HG02973 (cell line): Measurements from ENCODE around the gene BICD1.
A peak's percentile ranks its signal among the peaks of the same experiment; 100 is the strongest.

Source experiments
- ATAC-seq: cut with Tn5 transposase; IDR thresholded peaks from one replicate; pipeline ENCODE4 v1.9.1; 2021; ENCODE audit warnings: moderate library complexity; ENCODE audit not compliant: unreplicated experiment

Gene BICD1

DNA sequence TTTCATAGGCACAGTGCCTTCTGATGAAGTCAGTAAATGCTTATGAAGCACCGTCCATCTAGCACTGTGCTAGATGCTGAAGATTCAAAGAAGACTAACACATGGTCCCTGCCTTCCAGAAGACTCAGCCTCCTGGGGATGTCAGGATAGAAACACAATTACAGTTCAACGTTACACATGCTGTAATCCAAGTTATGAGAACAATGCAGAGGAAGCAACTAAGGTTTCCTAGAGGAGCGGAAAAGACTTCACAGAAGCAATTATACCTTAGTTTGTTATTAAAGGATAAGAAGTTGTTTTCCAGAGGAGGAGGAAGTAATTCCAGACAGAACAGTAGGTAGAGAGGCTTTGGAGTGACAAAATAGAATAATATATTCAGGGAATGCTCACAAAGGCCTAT is 225.8 kb downstream of the BICD1 start:
- no peak for ATAC-seq

DNA sequence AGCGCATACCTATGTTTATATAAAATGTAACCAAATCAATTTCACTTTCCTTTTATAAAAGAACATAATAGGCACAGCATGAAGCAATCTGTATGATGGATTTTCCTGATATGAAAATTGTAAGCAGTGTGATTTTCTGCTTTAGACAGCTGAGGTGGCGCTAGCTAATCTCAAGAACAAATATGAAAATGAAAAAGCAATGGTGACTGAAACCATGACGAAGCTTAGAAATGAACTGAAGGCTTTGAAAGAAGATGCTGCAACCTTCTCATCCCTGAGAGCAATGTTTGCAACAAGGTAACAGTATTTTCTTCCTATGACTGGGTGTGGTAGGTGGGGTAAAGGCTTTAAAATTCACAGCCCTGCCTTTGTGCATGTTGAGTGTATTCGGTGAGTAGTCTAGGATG is 227.7 kb downstream of the BICD1 start:
- no peak for ATAC-seq

DNA sequence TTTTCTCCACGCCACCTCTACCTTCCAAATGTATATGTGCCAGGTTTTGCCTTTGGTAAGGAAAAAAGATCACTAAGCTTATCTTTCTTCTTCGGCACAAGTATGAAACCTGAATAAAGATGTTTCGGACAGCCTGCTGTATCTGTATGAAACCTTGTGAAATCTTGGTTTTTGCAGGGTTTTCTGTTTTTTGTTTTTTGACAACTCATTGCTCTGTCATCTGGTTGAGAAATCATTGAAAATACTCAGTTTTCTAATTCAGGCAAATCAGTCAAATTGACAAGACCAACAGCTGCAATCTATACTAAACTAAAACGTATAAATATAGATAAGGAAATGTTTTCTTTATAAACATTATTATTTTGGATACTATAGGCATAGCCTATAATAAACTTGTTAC is 229.6 kb downstream of the BICD1 start:
- ATAC-seq = no peak

GRCh38 chr12:32343496-32343895 is 236.8 kb downstream of the BICD1 start:
- ATAC-seq = no peak

DNA sequence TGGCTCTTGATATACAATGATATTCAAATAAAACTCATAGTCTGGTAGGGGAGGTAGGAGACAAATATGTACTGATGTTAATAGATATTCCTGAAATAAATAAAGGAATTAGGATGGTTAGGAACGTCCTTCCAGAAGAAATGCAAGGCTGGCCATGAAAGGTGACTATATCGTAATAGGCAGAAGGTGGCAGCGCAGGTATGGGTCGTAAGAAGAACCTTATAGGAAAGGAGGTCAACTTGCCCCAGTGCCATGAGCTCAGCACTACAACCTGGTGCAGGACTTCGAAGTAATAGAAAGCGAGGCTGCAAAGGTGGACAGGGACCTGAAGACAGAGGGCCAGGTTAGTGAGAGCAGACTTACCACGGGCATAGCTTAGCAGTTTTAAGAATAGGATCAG is 237.4 kb downstream of the BICD1 start:
- no peak for ATAC-seq

DNA sequence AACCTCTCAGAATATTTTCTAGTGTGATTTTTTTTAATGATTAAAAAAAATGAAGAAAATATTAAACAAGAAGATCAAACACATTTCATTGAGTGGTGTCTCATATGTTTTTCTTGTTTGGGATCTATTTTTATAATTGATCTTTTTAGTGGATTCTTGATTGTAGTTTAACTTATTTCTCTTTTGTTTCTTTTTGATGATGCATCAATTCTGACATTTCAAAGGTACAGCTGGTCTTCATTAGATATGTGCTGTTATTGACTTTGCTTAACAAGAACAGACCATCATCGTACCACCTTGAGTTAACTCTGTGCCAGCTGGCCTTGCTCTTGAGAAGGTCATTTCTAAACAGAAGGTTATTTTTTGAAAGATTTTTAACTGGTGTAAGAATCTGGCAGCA is 246.9 kb downstream of the BICD1 start:
- no peak for ATAC-seq

GRCh38 chr12:32357601-32358249 is 251.1 kb downstream of the BICD1 start:
- ATAC-seq = no peak

- no peak for ATAC-seq
Observed at GRCh38 chr12:32360956-32361355, 254.3 kb downstream of the BICD1 start.

- no peak for ATAC-seq
Observed at GRCh38 chr12:32362892-32363291, 256.2 kb downstream of the BICD1 start.

DNA sequence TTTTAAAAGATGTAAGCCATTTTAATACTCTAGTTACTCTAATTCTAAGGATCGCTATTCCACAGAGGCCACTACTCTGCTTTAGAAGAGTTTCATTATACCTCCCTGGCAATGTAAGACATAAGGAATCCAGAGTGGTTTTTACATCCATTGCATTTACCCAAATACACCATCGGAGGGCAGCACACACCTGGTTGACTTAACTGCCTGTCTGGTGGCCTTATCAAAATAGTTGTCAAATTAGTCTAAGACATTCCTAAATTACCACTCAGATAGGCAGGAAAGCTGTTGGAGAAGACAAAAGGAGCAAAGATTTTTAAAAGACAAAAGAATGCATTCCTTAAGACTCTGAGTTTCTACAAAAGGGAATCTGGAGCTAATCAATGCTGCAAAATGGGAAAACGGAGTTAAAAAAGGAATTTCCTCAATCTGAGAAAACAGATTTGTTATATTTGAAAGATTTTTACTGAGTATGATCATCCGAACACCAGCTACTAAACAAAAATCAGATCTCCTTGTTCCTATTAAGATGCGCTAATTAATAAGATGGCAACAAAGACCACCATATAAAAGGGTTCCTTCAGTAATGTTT is 258.9 kb downstream of the BICD1 start:
- peak; percentile 56 for ATAC-seq

- no peak for ATAC-seq
Observed at GRCh38 chr12:32366714-32367113, 260.1 kb downstream of the BICD1 start.

GRCh38 chr12:32367381-32367780 is 260.7 kb downstream of the BICD1 start:
- no peak for ATAC-seq

- no peak for ATAC-seq
Observed at GRCh38 chr12:32369202-32369601, 262.6 kb downstream of the BICD1 start.

- ATAC-seq = no peak
Observed at GRCh38 chr12:32377344-32378055, 270.9 kb downstream of the BICD1 start.

- ATAC-seq = no peak
Observed at GRCh38 chr12:32379213-32379612, 272.6 kb downstream of the BICD1 start.

- no peak for ATAC-seq
Observed at GRCh38 chr12:32379667-32380066, 273.0 kb downstream of the BICD1 start.

DNA sequence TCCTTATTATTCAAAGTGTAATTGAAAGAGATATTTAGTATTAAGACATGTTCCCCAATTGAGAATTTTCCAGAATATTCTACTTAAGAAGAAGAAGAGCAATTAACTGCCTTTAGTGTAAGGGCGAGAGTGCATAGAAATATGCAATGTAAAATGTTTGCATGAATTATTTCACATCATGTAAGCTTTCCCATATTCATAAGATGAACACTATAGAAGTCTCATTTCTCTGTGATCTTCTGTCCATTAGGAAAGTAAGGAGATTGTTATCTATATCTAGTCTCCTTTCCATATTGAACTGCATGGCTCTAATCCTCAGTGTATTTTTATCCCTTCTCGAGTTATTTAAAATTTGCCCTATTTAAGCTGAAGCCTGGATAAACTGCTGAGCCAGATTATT is 275.6 kb downstream of the BICD1 start:
- no peak for ATAC-seq

DNA sequence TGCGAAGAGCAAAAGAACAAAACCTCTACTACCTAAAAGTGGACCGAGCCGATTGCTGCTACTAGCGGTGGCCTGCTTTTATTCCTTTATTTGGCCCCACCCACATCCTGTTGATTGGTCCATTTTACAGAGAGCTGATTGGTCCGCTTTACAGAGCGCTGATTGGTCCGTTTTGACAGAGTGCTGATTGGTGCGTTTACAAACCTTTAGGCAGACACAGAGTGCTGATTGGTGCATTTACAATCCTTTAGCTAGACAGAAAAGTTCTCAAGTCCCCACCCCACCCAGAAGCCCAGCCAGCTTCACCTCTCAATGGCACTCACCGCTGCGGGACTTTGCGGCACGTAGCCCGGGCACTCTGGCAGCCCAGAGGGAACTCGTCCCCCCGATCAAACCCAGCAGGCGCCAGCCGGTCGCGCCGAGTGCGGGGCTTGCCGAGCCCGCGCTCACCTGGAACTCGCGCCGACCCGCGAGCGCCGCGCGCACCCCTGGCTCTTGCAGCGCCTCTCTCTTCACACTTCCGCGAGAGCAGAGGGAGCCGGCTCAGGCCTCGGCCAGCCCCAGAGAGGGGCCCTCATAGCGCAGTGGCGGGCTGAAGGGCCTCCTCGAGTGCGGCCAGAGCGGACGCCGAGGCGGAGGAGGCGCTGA is 284.0 kb downstream of the BICD1 start:
- no peak for ATAC-seq

DNA sequence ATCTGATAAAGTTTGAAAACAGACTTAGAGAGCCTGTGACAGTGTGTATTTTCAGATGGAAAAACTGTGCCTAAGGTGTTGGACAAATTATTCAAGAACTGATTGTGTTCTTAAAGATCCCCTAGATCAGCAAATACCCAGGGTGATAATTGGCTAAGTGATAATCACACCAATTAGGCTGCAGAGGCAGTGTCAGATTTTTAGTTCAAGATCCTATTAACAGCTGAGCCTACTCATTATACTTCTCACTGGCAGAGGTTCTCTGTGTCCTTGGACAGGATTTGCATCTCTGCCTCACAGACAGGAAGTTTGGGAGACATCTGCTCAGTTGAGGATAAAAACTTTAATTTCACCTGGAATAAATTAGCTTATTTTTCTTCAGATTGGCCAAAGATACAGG is 288.4 kb downstream of the BICD1 start:
- ATAC-seq = no peak

GRCh38 chr12:32397696-32398095 is 291.0 kb downstream of the BICD1 start:
- ATAC-seq = no peak

DNA sequence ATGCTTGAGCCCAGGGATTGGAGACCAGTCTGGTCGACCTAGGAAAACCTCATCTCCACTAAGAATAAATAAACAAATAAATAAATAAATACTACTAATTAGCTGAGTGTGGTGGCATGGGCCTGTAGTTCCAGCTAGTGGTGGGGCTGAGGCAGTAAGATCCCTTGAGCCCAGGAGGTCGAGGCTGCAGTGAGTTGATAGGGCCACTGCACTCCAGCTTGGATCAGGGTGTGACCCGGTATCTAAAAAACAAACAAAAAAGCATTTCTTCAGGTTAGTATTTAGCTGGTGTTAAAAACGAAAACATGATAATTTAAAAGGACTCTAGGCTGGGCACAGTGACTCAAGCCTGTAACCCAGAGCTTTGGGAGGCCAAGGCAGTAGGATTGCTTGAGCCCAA is 291.5 kb downstream of the BICD1 start:
- ATAC-seq = no peak

DNA sequence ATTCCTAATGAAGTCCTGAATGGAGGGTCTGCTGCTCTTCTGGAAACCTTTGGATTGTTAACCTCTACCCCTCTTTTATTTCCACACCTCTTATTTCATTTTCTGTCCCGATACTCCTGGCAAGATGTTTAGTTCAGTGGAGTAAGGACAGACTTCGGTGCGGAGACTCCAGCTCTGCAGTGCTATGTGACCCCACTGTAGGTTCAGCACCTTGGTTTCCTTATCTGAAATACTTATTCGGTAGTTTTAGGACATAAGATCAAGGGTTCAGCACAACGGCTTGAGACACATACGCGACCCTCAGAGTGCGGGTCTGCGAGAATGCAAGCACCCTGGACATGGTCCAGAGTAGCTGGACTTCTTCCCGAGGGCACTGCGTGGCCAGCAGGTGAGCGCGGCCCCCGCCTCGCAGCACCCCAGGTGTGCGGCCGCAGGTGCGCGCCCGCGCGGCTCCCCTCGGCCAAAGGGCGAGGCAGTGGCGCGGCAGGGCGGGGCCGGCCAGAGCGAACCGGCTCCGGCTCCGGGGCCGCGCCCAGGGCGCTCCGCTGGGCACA is 292.2 kb downstream of the BICD1 start:
- ATAC-seq = no peak
